Measurements from ENCODE around the gene FNDC10.

The FNDC10 gene

DNA sequence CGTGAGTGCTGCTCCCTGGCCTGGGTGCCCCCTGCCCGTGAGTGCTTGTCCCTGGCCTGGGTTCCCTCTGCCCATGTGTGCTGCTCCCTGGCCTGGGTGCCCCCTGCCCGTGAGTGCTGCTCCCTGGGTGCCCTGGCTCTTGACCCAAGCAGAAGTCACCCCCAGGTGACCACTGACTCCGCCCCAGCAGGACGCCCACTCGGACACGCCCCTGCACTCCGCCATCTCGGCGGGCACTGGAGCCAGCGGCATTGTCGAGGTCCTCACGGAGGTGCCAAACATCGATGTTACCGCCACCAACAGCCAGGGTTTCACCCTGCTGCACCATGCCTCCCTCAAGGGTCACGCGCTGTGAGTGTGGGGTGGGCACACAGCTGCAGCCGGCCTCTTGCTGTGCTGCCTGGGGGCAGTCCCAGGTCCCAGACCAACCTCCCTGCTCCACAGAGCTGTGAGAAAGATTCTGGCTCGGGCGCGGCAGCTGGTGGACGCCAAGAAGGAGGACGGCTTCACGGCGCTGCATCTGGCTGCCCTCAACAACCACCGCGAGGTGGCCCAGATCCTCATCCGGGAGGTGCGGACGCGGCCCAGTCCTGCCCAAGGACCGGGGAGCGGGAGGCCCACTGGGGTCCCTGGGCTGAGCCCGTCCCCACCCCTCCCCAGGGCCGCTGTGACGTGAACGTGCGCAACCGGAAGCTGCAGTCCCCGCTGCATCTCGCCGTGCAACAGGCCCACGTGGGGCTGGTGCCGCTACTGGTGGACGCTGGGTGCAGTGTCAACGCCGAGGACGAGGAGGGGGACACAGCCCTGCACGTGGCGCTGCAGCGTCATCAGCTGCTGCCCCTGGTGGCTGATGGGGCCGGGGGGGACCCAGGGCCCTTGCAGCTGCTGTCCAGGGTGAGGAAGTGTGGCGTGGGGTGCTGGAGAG, 28.2 kb upstream of the FNDC10 start:
- no peak for DNase-seq

DNA sequence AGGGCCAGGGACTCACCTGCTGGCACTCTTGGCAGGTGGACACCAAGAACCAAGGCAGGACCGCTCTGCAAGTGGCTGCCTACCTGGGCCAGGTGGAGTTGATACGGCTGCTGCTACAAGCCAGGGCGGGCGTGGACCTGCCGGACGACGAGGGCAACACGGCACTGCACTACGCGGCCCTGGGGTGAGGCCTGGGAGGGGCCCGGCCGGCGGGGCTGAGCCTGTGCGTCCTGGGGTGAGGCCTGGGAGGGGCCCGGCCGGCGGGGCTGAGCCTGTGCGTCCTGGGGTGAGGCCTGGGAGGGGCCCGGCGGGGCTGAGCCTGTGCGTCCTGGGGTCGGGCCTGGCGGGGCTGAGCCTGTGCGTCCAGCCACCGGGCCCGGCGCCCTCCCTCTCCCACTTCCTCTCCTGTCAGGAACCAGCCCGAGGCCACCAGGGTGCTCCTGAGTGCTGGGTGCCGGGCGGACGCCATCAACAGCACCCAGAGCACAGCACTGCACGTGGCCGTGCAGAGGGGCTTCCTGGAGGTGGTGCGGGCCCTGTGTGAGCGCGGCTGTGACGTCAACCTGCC, 27.4 kb upstream of the FNDC10 start:
- DNase-seq = no peak

- DNase-seq = no peak
These were observed 26.5 kb upstream of the FNDC10 start for GRCh38 chr1:1626207-1627141.

GRCh38 chr1:1625824-1626206, 25.9 kb upstream of the FNDC10 start:
- DNase-seq = no peak

GRCh38 chr1:1625404-1625775, 25.5 kb upstream of the FNDC10 start:
- DNase-seq = no peak

- no peak for DNase-seq
These were observed 24.8 kb upstream of the FNDC10 start for GRCh38 chr1:1624443-1625403.

GRCh38 chr1:1623631-1624442, 23.9 kb upstream of the FNDC10 start:
- DNase-seq = no peak

DNA sequence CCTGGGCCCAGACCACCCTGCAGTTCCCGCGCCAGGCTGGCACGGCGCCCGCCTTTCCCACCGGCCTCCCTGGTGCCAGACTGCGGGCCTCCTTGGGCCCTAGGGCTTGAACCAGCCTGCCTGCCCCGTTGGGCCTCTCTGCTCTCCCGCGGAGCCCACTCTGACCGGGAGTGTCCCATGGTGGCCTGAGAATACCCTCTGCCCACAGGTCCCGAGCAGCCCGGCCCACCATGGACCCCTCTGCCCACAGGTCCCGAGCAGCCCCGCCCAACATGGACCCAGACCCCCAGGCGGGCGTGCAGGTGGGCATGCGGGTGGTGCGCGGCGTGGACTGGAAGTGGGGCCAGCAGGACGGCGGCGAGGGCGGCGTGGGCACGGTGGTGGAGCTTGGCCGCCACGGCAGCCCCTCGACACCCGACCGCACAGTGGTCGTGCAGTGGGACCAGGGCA, 23.3 kb upstream of the FNDC10 start:
- no peak for DNase-seq

DNA sequence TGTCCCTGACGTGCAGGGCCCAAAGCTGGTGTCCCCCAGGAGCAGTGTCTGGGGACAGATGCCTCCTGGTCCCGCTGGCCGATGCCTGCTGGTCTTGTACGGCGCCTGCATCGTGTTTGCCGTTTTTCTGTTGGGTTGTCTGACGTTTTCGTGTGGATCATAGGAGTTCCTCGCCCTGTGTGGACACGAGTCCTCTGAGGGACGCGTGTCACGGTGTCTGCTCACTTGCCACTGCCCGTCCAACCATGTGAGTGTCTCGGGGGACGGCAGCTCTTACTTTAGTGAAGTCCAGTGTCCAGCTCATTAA, 22.8 kb upstream of the FNDC10 start:
- no peak for DNase-seq

- no peak for DNase-seq
These were observed 22.3 kb upstream of the FNDC10 start for GRCh38 chr1:1622010-1622787.

GRCh38 chr1:1621173-1622009, 21.5 kb upstream of the FNDC10 start:
- no peak for DNase-seq

GRCh38 chr1:1620433-1621139, 20.7 kb upstream of the FNDC10 start:
- DNase-seq = no peak

GRCh38 chr1:1619917-1620361, 20.0 kb upstream of the FNDC10 start:
- no peak for DNase-seq

- no peak for DNase-seq
These were observed 18.6 kb upstream of the FNDC10 start for GRCh38 chr1:1618396-1619068.

DNA sequence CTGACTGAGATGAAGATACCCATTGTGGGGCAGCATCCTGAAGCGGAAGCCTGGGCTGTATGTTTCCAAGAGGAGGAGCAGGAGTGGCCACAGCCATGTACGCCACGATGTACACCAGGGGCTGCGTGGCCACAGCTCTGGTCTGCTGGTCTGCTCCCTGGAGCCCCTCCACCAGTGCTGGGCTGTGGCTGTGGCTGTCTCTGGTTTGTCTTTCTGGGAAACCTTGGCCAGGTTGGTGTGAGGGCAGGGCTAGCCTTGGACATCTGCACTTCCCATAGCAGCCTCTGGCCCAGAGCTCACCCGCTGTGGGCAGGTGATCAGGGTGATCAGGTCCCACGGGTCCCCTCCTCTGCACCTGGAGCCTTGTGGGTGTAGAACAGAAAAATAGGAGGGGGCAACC, 18.0 kb upstream of the FNDC10 start:
- DNase-seq = no peak

DNA sequence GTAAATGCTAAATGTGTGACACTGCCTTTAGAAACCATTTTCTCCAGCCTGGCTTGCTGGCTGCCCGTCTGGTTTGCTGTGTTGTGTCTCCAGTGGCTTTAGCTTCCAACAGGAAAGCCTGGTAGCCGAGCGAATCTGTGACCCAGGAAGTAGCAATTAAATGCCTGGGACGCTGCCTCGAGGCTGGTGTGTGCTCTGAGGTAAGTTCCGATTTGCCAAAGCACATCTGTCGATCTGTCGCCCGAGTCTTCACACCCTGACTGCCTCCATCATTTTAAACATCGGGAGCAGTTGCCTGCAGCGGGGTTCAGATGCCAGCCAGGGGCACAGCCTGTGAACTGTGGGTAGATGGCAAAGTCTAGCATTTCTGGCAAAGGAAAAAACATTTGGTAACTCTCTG, 17.6 kb upstream of the FNDC10 start:
- DNase-seq = no peak

- no peak for DNase-seq
These were observed 16.9 kb upstream of the FNDC10 start for GRCh38 chr1:1616838-1617237.

DNA sequence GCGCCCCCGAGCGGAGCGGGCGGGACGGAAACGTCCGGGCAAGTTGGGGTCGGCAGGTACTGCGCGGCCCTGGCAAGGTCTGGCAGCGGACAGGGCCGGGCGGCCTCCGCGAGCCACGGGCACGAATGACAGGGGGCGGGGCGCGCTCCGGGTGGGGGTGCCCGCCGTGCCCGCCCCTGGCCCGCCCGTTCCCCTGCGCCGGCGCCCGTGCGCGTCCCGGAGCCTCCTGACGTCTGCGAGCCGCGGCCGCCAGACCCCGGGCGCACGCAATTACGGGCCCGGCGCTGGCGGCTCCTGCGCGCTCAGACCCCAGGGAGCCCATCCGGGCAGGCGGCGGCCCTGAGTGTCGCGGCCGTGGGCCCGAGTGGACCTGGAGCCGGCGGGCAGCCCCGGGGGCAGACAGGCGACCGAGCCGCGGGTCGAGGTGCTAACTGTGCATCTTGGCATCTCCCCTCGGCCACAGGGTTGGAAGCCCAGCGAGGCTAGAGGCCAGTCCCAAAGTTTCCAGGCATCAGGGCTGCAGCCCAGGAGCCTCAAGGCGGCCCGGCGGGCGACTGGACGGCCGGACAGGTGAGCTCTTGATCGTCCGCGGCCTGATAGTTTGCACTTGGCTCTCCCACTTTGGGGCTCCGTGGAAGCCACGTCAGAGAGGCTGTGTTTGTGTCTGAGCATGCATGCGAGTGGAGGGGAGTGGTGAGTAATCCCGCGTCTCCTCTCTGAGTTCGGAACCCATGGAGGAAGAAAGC, 16.3 kb upstream of the FNDC10 start:
- DNase-seq = no peak

All from NCI-H2227 treated with DMSO at 0.1 percent for 48 hours (cell line).